Epithelial cell of proximal tubule (primary cell): ENCODE data around the gene CELSR1. TPM values are rescaled to one million over a fixed set of nuclear protein-coding genes. Genes with fewer than 3 reads are reported as not detected.

Experiments
- DNase-seq: peaks from one replicate; pipeline ENCODE4 v3.0.0-alpha.2; 2011; ENCODE audit warnings: low read depth
- H3K4me3 ChIP-seq: 2 replicates; pipeline ENCODE4 v1.5.1; 2011; ENCODE audit warnings: low read depth, mild to moderate bottlenecking, low read length
- total RNA-seq: library from RNA; depleted of rRNA; stranded (reverse); fragments of >200 nt; gene quantifications from 2 replicates; pipeline ENCODE4 v1.2.3, GENCODE V29; 2015
- TF ChIP-seq, protein P1 (sequence below): conservative IDR thresholded peaks from 2 replicates; pipeline ENCODE4 v1.5.1; 2012; ENCODE audit warnings: low read depth, mild to moderate bottlenecking, low read length

Gene CELSR1
- total RNA-seq, 1 donor from 2014 or later, result 85.0 TPM

DNA sequence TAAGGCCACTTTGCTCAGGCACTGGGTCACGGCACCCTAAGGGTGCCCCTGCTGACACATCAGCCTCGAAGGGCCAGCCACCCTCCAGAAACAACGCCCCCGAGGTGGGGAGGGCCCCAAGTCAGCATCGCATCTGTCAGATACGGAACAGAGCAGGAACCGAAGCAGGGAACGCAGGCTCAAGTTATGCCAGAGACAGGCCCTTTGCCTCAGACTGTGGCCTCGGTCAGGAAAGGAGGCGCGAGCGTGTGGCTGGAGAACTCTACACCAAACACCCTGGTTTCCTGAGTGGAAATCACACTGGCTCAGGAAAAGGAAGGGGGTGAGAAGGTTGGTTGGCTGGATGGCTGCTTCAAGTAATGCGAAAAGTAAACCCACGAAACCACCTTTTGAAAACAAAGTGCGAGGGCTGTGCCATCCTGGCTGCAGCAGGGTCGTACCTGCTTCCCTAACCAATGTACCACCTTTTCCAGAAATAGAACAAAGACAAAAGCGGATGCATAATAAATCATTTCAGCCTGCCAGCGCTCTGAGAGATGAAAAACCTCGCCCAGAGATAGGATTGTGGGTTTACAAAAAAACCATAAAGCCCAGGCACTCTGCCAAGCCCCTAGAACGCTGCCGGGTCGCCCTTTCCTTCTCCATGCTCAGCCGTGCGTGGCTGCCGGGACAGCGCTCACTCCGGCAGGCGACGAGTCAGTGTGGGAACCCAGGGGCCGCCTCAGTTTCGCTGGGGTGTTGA lies 163.3 kb downstream of the CELSR1 start:
- DNase-seq, result no peak
- H3K4me3 ChIP-seq, result no peak overlapping the region
- TF ChIP-seq, protein P1, sequence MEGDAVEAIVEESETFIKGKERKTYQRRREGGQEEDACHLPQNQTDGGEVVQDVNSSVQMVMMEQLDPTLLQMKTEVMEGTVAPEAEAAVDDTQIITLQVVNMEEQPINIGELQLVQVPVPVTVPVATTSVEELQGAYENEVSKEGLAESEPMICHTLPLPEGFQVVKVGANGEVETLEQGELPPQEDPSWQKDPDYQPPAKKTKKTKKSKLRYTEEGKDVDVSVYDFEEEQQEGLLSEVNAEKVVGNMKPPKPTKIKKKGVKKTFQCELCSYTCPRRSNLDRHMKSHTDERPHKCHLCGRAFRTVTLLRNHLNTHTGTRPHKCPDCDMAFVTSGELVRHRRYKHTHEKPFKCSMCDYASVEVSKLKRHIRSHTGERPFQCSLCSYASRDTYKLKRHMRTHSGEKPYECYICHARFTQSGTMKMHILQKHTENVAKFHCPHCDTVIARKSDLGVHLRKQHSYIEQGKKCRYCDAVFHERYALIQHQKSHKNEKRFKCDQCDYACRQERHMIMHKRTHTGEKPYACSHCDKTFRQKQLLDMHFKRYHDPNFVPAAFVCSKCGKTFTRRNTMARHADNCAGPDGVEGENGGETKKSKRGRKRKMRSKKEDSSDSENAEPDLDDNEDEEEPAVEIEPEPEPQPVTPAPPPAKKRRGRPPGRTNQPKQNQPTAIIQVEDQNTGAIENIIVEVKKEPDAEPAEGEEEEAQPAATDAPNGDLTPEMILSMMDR, result no peak

DNA sequence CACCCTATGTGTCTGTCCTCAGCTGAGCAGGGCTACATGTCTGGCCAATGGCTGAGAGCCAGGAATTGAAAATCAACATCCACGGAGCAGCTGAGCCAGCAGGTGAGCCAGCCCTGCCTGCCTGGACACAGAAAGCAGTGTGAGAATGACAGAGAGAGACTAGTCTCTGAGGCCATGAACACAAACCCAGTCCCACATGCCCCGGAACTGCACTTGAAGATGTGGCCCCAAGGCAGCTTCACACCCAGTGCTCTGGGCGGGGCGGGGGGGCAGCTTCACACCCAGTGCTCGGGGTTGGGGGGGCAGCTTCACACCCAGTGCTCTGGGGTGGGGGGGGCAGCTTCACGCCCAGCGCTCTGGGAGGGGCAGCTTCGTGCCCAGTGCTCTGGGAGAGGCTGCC lies 164.3 kb downstream of the CELSR1 start:
- no peak for DNase-seq
- H3K4me3 ChIP-seq, result no peak overlapping the region

DNA sequence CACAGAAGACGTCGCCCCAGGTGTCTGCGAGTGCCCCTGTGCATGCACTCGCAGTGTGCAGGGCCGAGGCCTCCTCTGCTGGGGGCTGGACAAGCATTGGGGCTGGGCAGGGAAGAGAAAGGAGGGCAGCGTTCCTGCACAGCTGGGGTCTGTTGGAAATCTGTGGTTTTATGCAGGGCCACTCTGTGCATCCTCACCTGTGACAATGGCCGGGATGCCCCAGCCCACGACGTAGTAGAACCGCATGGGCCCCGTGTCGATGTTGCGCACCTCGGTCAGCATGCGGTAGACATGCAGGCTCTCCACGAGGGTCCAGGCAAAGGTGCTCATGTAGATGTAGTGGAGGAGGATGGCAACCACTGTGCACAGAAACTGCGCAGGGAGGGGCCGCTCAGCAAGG lies 164.7 kb downstream of the CELSR1 start:
- DNase-seq, result no peak
- TF ChIP-seq, protein P1, result no peak
- H3K4me3 ChIP-seq, result no peak overlapping the region

More for the DNA sequence above, 164.3 kb downstream of the CELSR1 start:
- TF ChIP-seq, protein P1, result no peak

DNA sequence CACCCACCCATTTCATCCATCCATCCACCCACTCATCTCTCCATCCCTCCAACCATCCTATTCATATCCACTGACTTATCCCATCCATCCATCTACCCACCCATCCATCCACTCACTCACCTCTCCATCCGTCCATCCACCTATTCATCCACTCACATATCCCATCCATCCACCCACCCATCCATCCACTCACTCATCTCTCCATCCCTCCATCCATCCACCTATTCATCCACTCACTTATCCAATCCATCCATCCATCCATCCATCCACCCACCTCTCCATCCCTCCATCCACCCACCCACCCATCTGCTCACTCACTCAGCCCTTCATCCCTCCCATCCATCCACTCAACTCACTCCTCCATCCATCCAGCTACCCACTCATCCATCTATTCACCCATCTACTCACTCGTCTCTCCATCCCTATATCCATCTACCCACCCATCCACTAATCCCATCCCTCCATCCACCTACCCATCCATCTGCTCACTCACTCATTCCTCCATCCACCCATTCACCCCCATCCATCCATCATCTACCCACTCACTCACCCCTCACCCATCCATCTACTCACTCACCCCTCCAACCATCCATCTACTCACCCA lies 165.7 kb downstream of the CELSR1 start:
- no peak overlapping the region for H3K4me3 ChIP-seq
- TF ChIP-seq, protein P1, result no peak
- no peak for DNase-seq

DNA sequence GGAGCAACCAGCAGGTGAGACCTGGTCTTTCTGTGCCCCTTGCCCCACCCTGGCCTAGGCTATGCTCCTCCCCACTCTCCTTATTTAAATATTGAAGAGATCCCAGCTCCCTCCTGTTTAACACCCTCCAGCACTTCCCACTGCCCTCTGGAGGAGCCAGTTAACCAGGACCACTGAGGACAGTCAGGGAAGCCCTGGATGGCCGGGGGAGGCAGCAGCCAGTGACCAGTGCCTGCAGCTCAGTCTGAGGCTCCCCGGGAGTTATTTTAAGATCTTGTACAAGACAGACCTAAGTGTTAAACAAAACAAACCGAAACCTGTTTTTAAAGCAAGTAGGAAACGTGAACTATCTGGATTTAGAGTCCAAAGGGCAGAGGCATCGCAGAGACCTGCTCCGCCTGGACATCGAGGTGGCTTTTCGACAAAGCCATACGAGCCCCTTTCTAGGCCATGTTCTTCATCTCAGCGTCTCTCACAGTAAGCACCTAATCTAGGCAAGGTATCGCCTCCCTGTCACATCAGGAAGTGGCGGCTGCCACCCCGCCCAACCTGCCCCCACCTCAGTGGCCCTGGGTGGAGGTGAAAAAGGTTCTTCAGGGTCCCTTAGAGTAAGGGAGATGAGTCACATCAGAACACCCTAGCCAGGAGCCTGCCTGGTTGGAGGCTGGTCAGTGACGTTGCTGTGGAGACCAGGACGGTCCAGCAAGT lies 166.7 kb downstream of the CELSR1 start:
- TF ChIP-seq, protein P1, result no peak

DNA sequence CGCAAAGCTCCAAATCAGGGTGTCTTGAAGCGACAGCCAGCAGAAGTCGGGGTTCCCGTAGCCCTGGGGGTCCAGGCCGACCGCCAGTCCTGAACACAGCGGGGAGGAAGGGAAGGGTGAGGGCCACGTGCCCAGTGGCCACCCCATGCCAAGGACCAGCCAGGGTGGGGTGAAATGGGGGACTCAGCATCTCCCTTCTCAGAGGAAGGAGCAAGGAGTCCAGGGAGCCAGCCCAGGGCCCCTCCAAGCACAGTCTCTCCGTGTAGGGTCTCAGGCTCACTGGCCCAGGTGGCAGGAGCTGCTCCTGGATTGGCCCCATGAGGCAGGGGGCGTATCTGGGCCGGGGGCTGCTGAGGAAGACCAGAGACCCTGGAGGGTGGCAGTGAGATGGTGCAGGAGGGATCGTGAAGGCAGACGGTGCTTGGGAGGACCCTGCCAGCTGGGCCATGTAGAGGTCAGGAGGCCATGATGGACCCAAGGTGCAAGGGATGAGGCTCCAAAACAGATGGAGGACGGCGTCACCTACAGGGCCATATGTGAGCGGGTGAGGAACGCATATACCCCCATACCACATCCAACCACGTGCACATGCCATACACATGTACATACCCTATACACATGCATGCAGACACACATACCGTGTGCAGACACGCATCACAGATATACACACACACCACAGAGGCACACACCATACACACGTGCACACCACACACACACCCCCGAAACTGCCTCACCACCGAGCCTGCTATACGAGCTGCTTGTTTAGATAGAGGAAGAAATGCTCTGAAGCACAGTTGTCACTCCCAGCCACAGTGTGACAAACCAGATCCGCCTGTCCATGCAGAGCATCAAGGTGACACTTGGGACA lies 167.5 kb downstream of the CELSR1 start:
- no peak for DNase-seq
- TF ChIP-seq, protein P1, result no peak
- H3K4me3 ChIP-seq, result no peak overlapping the region

More for the DNA sequence above, 166.7 kb downstream of the CELSR1 start:
- H3K4me3 ChIP-seq, result no peak overlapping the region
- no peak for DNase-seq
